Keratinocyte (primary cell): ENCODE data around the gene GSTM4.

ENCODE experiments used
- CTCF ChIP-seq, 3 experiments: IDR thresholded peaks in 1 of 3; conservative IDR thresholded peaks in 1 of 3; optimal IDR thresholded peaks in 1 of 3; 2 replicates in 2 of 3; 3 replicates in 1 of 3; pipeline versions ENCODE3 to v1.5.1; 2011; ENCODE audit warnings: low read length in 3 of 3, mild to moderate bottlenecking in 3 of 3, moderate library complexity in 2 of 3, control low read depth in 1 of 3, inconsistent platforms in 1 of 3; ENCODE audit not compliant: insufficient read depth in 2 of 3; ENCODE audit errors: extremely low read depth in 1 of 3
- EZH2 ChIP-seq: IDR thresholded peaks from one replicate; pipeline ENCODE4 v1.6.1; 2012; ENCODE audit warnings: inconsistent platforms, mild to moderate bottlenecking, low read length, moderate library complexity

DNA sequence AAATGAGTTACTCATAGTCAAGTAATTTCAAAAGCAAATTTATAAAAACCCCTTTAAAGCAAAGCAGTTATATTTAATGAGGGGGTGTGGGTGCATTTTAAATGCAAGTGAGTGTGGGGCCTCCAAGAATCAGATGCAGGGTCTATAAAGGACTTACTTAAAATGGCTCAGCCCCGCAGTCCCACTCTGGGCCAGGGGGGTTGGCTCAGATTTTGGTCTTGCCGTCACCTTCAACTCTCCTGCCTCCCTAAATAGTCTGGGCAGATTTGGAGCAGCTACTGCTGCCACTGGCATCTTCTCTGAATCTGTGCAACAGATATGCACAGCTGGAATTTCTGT is 20.1 kb upstream of the GSTM4 start:
- TF ChIP-seq CTCF (optimal IDR thresholded peaks at IDR 0.05 in 1 of 3, IDR thresholded peaks at IDR 0.05 in 1 of 3, conservative IDR thresholded peaks at IDR 0.05 in 1 of 3; ENCODE audit: extremely low read depth in 1 of 3, insufficient read depth in 2 of 3, low read length in 3 of 3) (no peak), EZH2 (no peak)
